T-helper 17 cell (primary cell): ENCODE data around the gene DPP7. TPM values are rescaled to one million over a fixed set of nuclear protein-coding genes. Genes with fewer than 3 reads are reported as not detected.
"Not testable (repeated sequence)": the region's sequence is repeated elsewhere in the genome, so short reads cannot be mapped to it uniquely, and the experiment has no call there.

Experiments used
- ATAC-seq: fragments of 150-1000 bp; cut with Tn5 transposase; 2 replicates; pipeline ENCODE4 v1.10.0; 2021; ENCODE audit warnings: mild to moderate bottlenecking, moderate library complexity
- DNase-seq, 3 donors: peaks; one replicate each; pipeline versions ENCODE4 v3.0.0 to v3.0.0-alpha.2; 2020 to 2021
- H3K9me3 ChIP-seq: one replicate; pipeline ENCODE4 v1.7.0; 2013; ENCODE audit warnings: low read length, mild to moderate bottlenecking; ENCODE audit not compliant: control insufficient read depth, poor library complexity, severe bottlenecking
- H3K27ac Mint-ChIP-seq: one replicate; pipeline ENCODE4 v1.8.0; 2022; ENCODE audit warnings: mild to moderate bottlenecking, moderate library complexity, mixed read lengths
- H3K27me3 Mint-ChIP-seq: one replicate; pipeline ENCODE4 v1.8.0; 2022; ENCODE audit warnings: mixed read lengths
- H3K36me3 Mint-ChIP-seq: one replicate; pipeline ENCODE4 v1.8.0; 2022; ENCODE audit warnings: low read depth, mixed read lengths
- H3K4me1 Mint-ChIP-seq: one replicate; pipeline ENCODE4 v1.8.0; 2022; ENCODE audit warnings: mild to moderate bottlenecking, mixed read lengths
- H3K4me3 Mint-ChIP-seq: one replicate; pipeline ENCODE4 v1.8.0; 2022; ENCODE audit warnings: mild to moderate bottlenecking, moderate library complexity, mixed read lengths
- total RNA-seq, 4 donors: library from RNA in 2 of 4; stranded (reverse) in 2 of 4; gene quantifications; one replicate each; pipeline ENCODE4 v1.2.3 and lab custom pipeline; 2022 to 2026

Gene DPP7
- total RNA-seq, 2 donors from 2014 or later: 270 to 311 TPM

- H3K27ac Mint-ChIP-seq: peak overlapping the region; percentile 29
- H3K9me3 ChIP-seq: no peaks in the 10 kb centered on the region
- DNase-seq (peak; percentile 73 to 83 (median 77)), ATAC-seq (peak; percentile 65)
- no peaks in the 10 kb centered on the region for H3K36me3 Mint-ChIP-seq
- H3K4me1 Mint-ChIP-seq: peaks cover 17% of the 10 kb centered on the region
- H3K27me3 Mint-ChIP-seq: peaks cover 5% of the 10 kb centered on the region
- H3K4me3 Mint-ChIP-seq: peak overlapping the region; percentile 31
Observed at GRCh38 chr9:137067860-137068538, 46.5 kb downstream of the DPP7 start.

- no peak for DNase-seq
- peaks cover 15% of the 10 kb centered on the region for H3K4me1 Mint-ChIP-seq
- no peak for ATAC-seq
- no peaks in the 10 kb centered on the region for H3K36me3 Mint-ChIP-seq
- H3K27ac Mint-ChIP-seq: no peak overlapping the region
- no peak overlapping the region for H3K4me3 Mint-ChIP-seq
- peaks cover 5% of the 10 kb centered on the region for H3K27me3 Mint-ChIP-seq
- no peaks in the 10 kb centered on the region for H3K9me3 ChIP-seq
Observed at GRCh38 chr9:137066096-137066861, 48.3 kb downstream of the DPP7 start.

- Mint-ChIP-seq H3K27ac (no peak overlapping the region), H3K4me1 (peaks cover 11% of the 10 kb centered on the region), H3K36me3 (no peaks in the 10 kb centered on the region), H3K27me3 (peaks cover 5% of the 10 kb centered on the region), H3K4me3 (no peak overlapping the region)
- DNase-seq (no peak), ATAC-seq (no peak)
- H3K9me3 ChIP-seq: no peaks in the 10 kb centered on the region
Observed at GRCh38 chr9:137065336-137065967, 49.1 kb downstream of the DPP7 start.

DNA sequence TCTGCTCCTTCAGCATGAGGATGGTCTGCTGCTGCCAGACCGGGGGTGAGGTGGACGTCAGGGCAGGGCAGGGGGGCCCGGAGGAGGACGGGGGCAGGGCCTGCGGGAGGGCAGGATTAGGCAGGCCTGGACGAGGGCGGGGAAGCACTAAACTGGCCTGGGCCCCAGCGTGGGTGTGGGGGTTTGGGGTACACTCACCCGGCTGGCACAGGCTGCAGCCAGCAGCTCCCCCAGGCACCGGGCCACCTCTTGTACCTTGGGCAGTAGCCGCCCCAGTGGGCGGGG, 49.7 kb downstream of the DPP7 start:
- Mint-ChIP-seq H3K27me3 (peaks cover 5% of the 10 kb centered on the region), H3K27ac (no peak overlapping the region), H3K4me3 (no peak overlapping the region), H3K4me1 (peaks cover 10% of the 10 kb centered on the region), H3K36me3 (no peaks in the 10 kb centered on the region)
- ATAC-seq (no peak), DNase-seq (no peak)
- no peaks in the 10 kb centered on the region for H3K9me3 ChIP-seq

DNA sequence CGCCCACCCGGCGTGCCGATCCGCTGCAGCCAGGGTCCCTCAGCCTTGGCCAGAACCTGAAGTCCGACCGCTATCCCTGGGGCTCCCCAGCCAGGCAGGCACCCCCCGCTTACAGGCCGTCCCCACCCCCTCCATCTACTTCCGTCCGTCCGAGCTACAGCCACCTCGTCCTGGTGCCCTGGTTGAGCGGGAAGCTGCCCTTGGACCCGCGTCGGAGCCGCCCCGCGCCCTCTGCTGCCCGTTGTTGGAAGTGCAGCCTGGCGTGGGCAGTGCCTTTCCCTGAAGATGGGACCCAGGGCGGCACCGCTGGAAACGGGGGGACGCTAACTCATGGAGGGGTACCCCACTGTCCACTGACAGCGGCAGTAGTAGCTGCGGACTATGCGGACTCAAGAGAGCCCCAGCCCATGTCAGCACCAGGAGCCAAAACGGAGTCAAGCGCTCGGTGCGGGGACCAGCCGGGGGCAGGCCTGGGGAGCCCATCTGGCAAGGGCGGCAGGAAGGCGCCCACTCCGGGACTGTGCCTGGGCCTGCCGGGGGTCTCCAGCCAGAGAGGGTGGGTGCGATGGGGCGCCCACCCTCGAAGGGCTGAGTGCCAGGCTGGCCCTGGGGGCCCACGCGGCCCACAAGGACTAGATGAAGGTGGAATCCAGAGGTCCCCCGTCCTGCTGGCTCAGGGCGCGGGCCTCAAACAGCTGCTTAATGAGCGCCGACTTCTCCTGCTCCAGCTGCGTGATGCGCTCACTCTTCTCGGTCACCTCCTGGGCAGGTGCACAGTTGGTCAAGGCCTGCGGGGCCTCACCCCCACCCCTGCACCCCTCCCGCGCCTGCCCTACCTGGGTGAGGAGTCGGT, 50.3 kb downstream of the DPP7 start:
- no peaks in the 10 kb centered on the region for H3K9me3 ChIP-seq
- DNase-seq (peak; percentile 41 to 66 (median 59)), ATAC-seq (peak; percentile 43)
- H3K4me3 Mint-ChIP-seq: no peak overlapping the region
- no peak overlapping the region for H3K27ac Mint-ChIP-seq
- H3K36me3 Mint-ChIP-seq: no peaks in the 10 kb centered on the region
- peaks cover 10% of the 10 kb centered on the region for H3K4me1 Mint-ChIP-seq
- H3K27me3 Mint-ChIP-seq: peaks cover 5% of the 10 kb centered on the region

- Mint-ChIP-seq H3K36me3 (no peaks in the 10 kb centered on the region), H3K27ac (no peak overlapping the region), H3K4me3 (no peak overlapping the region), H3K27me3 (peaks cover 5% of the 10 kb centered on the region), H3K4me1 (peaks cover 10% of the 10 kb centered on the region)
- DNase-seq (no peak), ATAC-seq (no peak)
- H3K9me3 ChIP-seq: no peaks in the 10 kb centered on the region
Observed at GRCh38 chr9:137063311-137064026, 51.1 kb downstream of the DPP7 start.

DNA sequence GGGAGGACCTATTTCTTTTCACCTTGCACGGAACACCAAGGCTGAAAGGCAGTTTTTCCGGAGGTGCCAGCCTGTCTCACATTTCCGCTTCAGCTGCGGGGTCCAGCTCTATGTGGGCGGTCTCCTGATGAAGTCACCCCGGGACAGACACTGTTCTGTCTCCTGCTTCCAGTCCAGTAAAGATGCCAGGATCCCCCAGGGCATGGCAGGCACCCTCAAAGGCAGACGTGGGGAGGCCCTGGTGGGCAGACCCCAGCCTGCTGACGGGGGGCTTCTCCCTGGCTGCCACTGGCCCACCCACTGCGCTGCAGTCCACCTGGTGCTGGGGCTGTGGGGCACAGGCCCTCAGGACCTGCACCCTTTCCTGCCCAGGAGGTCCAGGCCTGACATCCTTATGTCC, 51.7 kb downstream of the DPP7 start:
- not testable (repeated sequence) for H3K27ac Mint-ChIP-seq, H3K36me3 Mint-ChIP-seq, H3K4me3 Mint-ChIP-seq, H3K27me3 Mint-ChIP-seq, H3K9me3 ChIP-seq, DNase-seq, H3K4me1 Mint-ChIP-seq, ATAC-seq

- Mint-ChIP-seq H3K4me3 (no peak overlapping the region), H3K36me3 (no peaks in the 10 kb centered on the region), H3K27ac (no peak overlapping the region), H3K27me3 (no peaks in the 10 kb centered on the region), H3K4me1 (peaks cover 5% of the 10 kb centered on the region)
- no peak for DNase-seq
- H3K9me3 ChIP-seq: no peaks in the 10 kb centered on the region
- ATAC-seq: no peak
Observed at GRCh38 chr9:137062384-137062783, 52.1 kb downstream of the DPP7 start.

Other genes starting within 250 kb of the DPP7 start
- 100 to 1,000 TPM; 212 to 224 TPM for gene EDF1, start 248.4 kb downstream of the DPP7 start, total RNA-seq
- 10 to 100 TPM; 20.8 to 21.4 TPM for gene TRAF2, start 228.2 kb downstream of the DPP7 start, total RNA-seq
- gene FBXW5, start 170.0 kb downstream of the DPP7 start, total RNA-seq: 10 to 100 TPM; 84.3 to 88.4 TPM
- gene C8G, start 169.5 kb downstream of the DPP7 start, total RNA-seq: 1 to 10 TPM; 1.4 to 2.7 TPM
- 1 to 10 TPM; 2.6 to 4.2 TPM for gene LCN12, start 162.5 kb downstream of the DPP7 start, total RNA-seq
- gene PTGDS, start 137.2 kb downstream of the DPP7 start, total RNA-seq: 100 to 1,000 TPM in 1 of 2 donors, 10 to 100 TPM in 1; 21.4 to 166 TPM
- gene LCNL1, start 131.7 kb downstream of the DPP7 start, total RNA-seq: 1 to 10 TPM in 1 of 2 donors, under 1 TPM in 1; 0.96 to 2.9 TPM
- 10 to 100 TPM; 85.7 to 89.9 TPM for gene PAXX, start 122.3 kb downstream of the DPP7 start, total RNA-seq
- 1 to 10 TPM; 1.9 to 2.1 TPM for gene CLIC3, start 118.2 kb downstream of the DPP7 start, total RNA-seq
- 100 to 1,000 TPM; 120 to 131 TPM for gene ABCA2, start 86.5 kb downstream of the DPP7 start, total RNA-seq
- 10 to 100 TPM in 1 of 2 donors, 1 to 10 TPM in 1; 7.7 to 10.6 TPM for gene FUT7, start 82.6 kb downstream of the DPP7 start, total RNA-seq
- gene NPDC1, start 68.6 kb downstream of the DPP7 start, total RNA-seq: 100 to 1,000 TPM; 139 to 202 TPM
- under 1 TPM in 1 of 2 donors, not detected in 1; 0.20 TPM for gene ENTPD2, start 60.7 kb downstream of the DPP7 start, total RNA-seq
- under 1 TPM; 0.27 to 0.39 TPM for gene SAPCD2, start 44.2 kb downstream of the DPP7 start, total RNA-seq
- gene UAP1L1, start 37.2 kb downstream of the DPP7 start, total RNA-seq: 10 to 100 TPM in 1 of 2 donors, 1 to 10 TPM in 1; 9.3 to 10.2 TPM
- 10 to 100 TPM; 62.0 to 62.3 TPM for gene MAN1B1, start 27.7 kb downstream of the DPP7 start, total RNA-seq
- not detected for gene GRIN1, start 24.4 kb upstream of the DPP7 start, total RNA-seq
- gene LRRC26, start 55.3 kb upstream of the DPP7 start, total RNA-seq: not detected
- not detected for gene TMEM210, start 57.3 kb upstream of the DPP7 start, total RNA-seq
- gene ANAPC2, start 73.8 kb upstream of the DPP7 start, total RNA-seq: 100 to 1,000 TPM; 114 to 116 TPM
- gene SSNA1, start 73.9 kb upstream of the DPP7 start, total RNA-seq: 10 to 100 TPM; 39.4 to 48.3 TPM
- 1 to 10 TPM; 5.7 to 6.3 TPM for gene TPRN, start 86.0 kb upstream of the DPP7 start, total RNA-seq
- gene TMEM203, start 90.9 kb upstream of the DPP7 start, total RNA-seq: 10 to 100 TPM; 21.3 to 21.4 TPM
- 10 to 100 TPM; 24.0 to 30.7 TPM for gene NDOR1, start 91.0 kb upstream of the DPP7 start, total RNA-seq
- 1 to 10 TPM; 1.2 to 5.3 TPM for gene RNF208, start 107.5 kb upstream of the DPP7 start, total RNA-seq
- gene CYSRT1, start 110.4 kb upstream of the DPP7 start, total RNA-seq: under 1 TPM in 1 of 2 donors, not detected in 1; 0.52 TPM
- not detected for gene RNF224, start 112.8 kb upstream of the DPP7 start, total RNA-seq
- not detected for gene SLC34A3, start 116.2 kb upstream of the DPP7 start, total RNA-seq
- gene TUBB4B, start 126.6 kb upstream of the DPP7 start, total RNA-seq: 10 to 100 TPM; 81.0 to 90.5 TPM
- under 1 TPM in 1 of 2 donors, not detected in 1; 0.62 TPM for gene STPG3, start 136.6 kb upstream of the DPP7 start, total RNA-seq
- 10 to 100 TPM; 33.2 to 37.8 TPM for gene NELFB, start 140.6 kb upstream of the DPP7 start, total RNA-seq
- gene TOR4A, start 163.0 kb upstream of the DPP7 start, total RNA-seq: 1 to 10 TPM; 2.1 to 4.0 TPM
- gene NRARP, start 187.5 kb upstream of the DPP7 start, total RNA-seq: under 1 TPM; 0.42 to 0.91 TPM